HG02840 (cell line): Measurements from ENCODE around the gene JCHAIN.
"Not testable (repeated sequence)": the region's sequence is repeated elsewhere in the genome, so short reads cannot be mapped to it uniquely, and the experiment has no call there.

Experiments used
- ATAC-seq: cut with Tn5 transposase; IDR thresholded peaks from one replicate; pipeline ENCODE4 v1.9.1; 2021; ENCODE audit warnings: mild to moderate bottlenecking, moderate library complexity, moderate number of reproducible peaks; ENCODE audit not compliant: unreplicated experiment, low FRiP score

JCHAIN gene

DNA sequence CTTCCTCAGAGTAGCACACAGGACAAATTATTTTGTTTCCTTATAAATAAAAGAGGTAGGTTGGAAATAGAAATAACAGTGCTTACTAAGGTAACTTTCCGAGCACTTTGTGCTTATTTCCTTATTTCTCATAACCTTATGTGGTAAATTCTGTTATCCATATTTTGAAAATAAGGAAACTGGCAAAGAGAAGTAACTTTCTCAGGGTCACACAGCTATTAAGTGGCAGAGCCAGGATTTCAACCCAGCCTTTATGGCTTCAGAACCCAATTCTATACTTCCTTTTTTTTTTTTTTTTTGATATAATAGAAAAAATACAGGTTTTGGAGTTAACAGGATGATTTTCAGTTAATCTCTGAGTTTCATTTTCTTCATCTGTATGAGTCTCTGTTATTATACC is 25.4 kb upstream of the JCHAIN start:
- no peak for ATAC-seq

DNA sequence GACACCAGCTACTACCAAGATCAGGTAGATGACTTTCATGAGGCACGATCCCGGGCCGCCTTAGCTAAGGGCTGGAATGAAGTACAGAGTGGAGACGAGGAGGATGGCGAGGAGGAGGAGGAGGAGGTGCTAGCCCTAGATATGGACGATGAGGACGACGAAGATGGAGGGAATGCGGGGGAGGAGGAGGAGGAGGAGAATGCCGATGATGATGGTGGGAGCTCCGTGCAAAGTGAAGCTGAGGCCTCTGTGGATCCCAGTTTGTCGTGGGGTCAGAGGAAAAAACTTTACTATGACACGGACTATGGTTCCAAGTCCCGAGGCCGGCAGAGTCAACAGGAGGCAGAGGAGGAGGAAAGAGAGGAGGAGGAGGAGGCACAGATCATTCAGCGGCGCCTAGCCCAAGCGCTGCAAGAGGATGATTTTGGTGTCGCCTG is 22.5 kb upstream of the JCHAIN start:
- peak; percentile 0 for ATAC-seq

DNA sequence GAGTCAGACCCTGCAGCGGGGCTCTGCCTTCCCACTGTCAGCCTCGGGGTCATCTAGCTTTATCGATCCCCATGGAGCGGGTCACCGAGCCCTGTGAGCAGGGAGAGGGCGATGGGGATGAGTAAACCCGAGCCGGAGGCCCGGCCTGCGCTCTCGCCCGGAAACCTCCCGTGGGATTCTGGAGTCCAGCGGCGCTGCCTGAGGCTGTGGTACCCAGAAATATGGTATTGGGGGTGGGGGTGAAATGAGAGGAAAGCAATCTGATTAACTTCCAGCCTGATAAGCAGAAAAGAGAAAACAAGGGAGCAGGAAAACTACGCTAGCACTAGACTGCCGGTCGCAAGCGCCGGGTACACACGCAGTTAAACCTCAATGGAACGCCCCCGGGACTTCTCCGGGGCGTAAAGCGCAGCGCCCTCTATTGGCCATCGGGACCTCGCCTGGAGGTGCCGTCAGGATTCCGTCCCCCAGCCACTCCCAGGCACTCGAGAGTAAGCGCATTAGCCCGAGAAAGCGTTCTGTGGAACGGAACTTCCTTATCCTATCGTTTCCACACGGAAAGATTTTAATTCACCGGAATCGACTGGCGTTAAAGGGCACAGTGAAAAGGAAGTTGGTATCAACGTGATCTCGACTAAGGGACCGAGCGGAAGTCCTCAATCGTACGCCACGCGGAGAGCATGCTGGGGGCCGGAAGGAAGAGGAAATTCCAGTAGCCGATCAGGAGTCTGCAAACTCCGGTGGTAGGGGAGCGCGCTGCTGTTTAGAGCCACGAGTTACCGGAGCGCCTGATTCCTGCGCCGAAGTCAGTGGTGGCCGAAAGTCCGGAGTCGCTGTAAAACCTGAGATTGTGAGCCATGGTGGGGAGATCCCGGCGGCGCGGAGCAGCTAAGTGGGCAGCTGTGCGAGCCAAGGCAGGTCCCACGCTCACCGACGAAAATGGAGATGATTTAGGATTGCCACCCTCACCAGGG is 21.8 kb upstream of the JCHAIN start, which contains the start of gene UTP3:
TSS of gene UTP3 (plus strand) at position 712 of the 974 bp plus-strand sequence. CDS start at position 858, 146 bp downstream.
- peak; percentile 93 for ATAC-seq

DNA sequence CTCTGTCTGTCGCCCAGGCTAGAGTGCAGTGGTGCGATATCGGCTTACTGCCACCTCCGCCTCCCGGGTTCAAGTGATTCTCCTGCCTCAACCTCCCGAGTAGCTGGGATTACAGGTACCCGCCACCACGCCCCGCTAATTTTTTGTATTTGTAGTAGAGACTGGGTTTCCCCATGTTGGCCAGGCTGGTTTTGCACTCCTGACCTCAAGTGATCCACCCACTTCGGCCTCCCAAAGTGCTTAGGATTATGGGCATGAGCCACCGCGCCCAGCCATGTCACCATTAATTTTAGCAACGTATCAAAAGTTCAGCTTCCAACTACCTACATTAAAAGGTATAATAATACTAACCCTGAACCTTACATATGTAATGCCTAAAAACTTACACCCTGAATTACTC is 21.1 kb upstream of the JCHAIN start:
- no peak for ATAC-seq

DNA sequence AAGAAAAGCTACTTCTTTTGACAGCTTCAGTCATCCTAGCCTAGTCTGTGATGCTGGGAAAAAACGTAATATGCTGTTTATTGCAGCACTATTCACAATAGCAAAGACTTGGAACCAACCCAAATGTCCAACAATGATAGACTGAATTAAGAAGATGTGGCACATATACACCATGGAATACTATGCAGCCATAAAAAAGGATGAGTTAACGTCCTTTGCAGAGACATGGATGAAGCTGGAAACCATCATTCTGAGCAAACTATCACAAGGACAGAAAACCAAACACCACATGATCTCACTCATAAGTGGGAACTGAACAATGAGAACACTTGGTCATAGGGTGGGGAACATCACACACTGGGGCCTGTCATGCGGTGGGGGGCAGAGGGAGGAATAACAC is 15.8 kb upstream of the JCHAIN start:
- ATAC-seq = not testable (repeated sequence)

DNA sequence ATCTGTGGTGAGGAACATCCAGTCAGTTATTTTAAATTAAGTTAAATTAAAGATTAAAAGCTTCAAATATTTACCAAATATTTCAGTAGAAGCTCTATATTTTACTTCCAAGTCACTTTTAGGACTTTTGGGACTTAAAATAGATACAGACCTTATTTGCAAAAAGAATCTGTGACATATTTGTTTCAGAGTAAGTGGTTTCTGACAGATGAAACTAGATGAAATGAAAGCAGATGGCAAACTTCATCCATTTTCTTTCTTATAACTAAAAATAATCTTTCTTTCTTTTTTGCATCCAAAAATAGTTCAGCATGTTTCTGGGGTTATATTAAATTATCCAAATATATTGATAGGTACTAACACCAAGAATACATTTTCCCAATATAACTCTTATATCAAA is 15.4 kb upstream of the JCHAIN start:
- no peak for ATAC-seq

DNA sequence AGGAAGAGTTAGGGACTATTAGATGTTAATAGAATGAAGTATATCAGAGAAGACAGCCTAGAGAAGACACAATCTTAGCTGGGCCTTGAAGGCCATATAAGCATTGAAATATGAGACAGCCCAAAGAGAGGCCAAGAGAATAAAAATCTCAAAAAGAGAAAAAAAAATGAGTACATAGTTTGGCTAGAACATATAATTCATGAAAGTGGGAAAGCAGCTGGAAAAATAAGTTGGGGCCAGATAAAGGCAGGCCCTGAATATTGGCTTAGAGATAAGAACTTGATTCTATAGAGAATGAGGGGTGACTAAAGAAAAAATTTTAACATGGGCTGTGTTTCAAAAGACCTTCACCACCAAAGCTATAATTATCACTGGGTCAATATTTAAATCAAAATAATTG is 14.6 kb upstream of the JCHAIN start:
- ATAC-seq = no peak

DNA sequence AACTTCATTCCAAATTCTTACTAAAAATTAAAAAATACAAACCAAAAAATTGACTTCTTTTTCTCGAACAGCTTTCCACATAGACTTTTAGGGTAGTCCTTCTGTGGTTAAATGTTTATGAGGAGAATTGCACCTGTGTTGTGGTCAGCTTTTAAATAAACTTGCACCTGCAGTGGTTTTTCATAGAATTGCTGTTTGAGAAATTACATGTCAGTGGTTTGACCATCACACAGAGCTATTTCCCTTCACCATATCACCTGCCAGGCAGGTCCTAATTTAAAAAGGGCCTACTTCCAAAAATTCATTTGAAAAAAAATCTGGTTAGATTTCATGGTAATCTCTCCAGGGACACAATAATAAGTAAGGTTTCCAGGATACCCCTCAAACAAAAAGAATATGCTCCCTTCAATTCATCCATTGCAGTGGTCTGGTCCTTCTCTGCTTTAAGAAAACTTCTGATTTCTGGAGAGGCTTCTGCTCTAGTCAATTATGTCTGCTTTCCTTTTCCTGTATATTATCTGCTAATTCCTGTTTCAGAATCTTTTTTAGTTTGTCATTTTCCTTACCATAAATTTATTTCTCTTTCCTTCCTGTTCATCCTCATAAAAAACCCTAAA is 12.2 kb upstream of the JCHAIN start:
- ATAC-seq = peak; percentile 89

DNA sequence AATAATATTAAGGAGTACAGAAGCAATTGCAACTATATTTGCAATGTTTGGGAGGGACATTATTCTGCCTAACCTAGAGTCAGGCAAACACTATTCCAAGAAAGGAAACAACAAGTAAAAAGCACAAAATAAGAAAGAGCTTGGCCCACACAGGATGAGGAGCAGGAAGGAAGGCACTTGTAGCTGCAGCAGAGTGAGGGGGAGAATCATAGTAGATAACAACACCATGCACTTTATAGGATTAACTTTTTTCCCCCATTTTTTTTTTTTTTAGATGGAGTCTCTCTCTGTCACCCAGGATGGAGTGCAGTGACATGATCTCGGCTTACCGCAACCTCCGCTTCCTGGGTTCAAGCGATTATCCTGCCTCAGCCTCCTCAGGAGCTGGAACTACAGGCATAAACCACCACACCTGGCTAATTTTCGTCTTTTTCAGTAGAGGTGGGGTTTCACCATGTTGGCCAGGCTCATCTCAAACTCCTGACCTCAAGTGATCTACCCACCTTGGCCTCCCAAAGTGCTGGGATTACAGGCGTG is 10.3 kb upstream of the JCHAIN start:
- ATAC-seq = no peak

DNA sequence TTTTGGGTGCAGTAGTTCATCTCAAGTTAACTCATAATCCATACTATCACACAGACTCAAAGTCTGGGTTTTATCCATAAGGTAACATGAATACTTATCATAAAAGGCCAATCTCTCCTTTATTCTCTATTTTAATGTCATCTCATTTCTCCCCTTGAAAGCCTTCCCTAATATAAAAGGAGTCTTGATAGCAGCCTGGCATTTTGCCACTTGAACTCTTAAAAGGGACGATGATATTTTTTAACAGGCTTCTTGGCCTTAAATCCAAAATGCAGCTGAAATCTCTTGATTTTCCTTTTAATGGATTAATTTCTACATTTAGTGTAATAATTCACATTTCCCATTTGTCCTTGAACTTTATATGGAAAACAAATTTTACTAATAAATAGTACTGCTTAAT is 8.4 kb upstream of the JCHAIN start:
- ATAC-seq = no peak

DNA sequence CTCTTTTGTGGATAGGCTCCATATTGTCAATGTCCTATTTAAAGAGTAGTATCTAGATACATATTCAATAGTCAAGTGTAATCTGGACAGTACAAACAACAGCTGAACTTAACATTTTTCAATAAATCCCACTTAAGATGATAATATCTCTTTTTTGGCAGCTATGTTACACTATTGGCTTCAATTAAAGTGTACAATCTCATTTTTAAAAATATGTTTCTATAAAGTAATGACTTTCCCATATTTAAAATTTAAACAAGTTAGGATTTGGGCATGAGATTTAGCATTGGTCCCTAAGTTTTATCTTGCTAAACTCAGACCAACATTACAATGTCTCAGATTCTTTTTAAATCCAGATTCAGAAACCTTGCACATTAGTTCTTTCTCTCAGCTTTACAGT is 7.9 kb upstream of the JCHAIN start:
- ATAC-seq = no peak

DNA sequence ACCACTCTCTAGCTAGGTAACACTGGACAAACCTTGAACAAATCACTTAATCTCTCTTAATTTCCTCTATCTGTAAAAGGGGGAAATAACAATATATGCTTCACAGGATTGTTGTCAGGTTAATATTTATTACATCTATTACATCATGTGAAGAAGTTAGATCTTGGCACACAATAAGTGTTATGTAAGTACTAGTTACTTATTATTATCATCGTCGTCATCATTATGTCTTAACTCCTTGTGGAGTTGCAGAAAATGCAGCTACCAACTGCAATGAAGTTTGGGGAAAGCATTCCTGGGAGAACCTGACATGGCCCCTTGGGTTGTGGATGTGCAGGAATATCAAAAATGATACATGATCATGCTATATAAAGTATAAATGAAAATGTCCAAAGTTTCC is 4.8 kb upstream of the JCHAIN start:
- no peak for ATAC-seq

DNA sequence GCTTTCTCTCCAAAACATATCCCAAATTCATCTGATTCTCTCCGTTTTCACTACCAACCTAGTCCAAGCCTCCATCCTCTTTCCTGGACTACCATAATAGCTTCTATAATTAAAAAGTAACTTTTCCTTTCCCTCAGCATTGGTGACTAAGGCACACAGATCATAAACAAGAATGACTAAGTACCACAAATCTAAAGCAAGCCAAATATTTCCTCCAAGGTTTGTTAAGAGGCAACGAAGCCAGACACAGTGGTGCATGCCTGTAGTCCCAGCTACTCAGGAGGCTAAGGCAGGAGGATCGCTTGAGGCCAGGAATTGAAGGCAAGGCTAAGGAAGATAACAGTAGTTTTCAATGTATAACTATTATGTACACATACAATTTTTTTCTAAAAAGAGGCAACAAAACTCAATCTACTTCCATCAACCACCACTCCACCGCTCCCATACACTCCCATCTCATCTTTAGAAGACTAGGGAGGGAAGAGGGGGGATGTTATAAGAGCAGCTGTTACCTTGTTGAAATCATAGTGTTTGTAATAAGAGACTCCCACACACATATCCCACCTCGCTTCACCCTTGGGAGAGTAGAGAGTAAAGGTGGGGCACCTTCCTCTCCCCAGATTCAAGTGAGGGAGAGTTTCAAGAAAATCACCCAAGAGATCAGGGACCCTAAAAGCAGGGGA is 4.2 kb upstream of the JCHAIN start:
- no peak for ATAC-seq

DNA sequence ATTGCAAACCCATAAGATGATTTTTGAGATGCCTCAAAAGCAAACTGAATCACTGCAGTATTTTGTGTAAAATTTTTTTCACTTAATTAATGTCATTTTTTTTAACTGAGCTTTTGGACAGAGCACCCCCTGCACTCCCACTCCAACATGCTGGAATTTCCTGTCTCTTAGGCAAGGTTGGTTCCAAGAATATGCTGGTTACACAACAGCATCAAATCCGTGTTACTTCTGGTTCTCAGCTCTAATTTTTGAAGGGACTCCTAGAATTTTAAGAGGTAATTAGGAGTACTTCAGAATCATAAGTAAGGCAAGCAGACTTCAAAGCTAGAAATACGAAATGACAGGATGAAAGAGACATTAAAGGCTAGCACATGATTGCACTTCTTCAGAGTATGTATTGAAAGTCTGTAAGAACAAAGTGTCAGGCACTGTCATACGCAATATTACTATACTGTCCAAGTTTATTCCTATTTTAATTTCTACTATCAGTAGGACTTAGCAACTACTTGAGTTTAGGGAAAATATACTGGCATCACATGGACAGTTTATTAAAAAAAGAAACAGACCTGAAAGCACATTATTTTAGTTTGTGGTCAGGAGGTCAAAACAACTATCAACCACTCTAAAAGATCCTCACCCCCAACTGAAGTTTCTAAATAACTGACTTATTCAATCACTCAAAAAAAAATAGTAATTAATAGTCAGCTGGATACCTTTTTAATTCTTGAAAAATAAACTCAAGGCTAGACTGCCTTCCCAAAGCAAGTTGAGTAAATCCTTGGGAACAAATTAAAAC is 1.6 kb upstream of the JCHAIN start:
- no peak for ATAC-seq

DNA sequence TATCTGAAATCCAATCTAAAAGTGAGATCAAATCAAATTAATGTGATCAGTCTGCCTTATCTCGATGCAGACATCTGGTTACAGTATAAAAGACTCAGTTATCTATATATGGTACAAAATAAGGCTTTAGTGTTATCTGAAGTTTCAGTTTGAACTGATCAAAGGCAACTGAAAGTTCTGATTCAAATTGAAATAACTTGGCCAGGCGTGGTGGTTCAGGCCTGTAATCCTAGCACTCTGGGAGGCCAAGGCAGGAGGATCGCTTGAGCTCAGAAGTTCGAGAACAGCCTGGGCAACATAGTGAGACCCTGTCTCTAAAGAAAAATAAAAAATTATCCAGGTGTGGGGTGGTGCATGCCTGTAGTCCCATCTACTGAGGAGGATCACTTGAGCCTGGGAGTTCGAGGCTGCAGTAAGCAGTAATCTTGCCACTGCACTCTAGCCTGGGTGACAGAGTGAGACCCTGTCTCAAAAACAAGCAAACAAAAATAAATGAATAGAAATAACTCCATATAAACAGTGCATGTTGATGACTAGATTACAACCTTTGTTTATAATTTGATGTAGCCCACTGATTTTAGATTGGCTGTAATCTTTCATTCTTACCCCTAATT is 4.9 kb downstream of the JCHAIN start:
- ATAC-seq = peak; percentile 60

DNA sequence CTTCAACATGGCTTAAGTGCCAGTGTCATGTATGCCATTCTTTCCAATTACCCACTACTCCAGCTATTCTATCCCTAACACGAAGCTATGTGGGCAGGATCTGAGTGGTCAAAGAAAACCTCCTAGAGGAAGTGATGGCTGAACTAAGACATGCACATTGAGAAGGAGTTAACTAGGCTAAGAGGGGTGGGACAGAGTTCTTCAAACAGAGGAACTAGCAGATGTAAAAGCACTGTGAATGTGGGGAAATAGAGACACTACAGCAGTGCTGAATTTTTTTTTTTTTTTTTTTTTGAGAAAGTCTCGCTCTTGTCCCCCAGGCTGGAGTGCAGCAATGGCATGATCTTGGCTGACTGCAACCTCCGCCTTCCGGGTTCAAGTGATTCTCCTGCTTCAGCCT is 6.2 kb downstream of the JCHAIN start:
- ATAC-seq = no peak

DNA sequence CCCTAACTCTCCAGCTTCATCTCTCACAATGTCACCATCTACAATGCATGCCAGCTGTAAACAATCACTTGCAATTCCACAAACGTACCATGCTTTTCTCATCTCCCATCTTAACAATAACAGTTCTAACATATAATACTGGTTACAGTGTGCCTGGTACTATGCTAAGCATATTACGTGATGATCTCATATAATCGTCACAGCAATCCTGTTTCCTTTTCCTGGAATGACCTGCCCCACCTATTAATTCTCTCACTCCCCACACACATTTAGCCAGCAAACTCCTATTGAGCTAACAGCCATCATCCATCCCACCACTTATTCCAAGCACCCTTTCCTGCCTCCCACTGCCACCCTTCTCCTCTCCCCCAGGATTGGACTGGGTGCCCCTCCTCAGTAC is 7.9 kb downstream of the JCHAIN start:
- ATAC-seq = no peak

DNA sequence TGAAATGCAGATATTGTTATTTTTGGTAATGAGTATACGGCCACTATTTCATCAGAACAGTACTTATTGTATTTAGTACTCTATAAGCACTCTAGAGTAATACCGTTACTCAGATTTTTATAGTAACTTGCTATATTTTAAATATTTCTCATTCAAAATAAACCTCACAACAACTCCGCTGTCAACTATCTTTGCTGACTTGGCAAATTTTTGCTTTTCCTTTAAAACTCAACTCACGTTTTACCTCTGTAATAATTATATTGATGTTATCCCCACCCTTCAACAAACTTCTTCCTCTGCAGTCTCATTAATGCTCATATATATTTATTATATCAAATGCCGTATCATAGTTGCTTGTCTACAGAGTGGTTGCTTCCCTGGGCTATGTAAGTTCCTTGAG is 9.0 kb downstream of the JCHAIN start:
- no peak for ATAC-seq

DNA sequence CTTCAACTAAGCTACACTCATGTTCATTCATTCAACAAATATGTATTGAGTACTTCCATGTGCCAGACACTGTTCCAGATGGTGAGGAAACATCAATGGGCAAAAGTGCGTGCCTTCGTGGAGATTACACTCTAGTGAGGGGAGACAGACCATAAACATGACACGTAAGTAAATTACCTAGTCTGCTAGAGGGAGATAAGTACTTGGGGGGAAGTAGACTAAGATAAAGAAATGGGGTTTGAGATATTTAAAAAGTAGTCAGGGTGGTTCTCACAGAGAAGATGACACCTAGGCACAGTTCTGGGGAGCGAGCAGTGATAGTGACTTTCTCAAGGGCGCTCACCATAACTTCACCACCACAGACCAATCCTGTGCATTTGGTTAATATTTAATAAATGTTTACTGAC is 11.7 kb downstream of the JCHAIN start:
- ATAC-seq = no peak
